GM11168 (cell line): ENCODE measurements around the gene EBLN2.

ENCODE experiments used
- in situ Hi-C: fragments of 300-500 bp; cut with MboI; formaldehyde crosslinking; loops from one replicate; pipeline ENCODE4 v1.12.0; 2022; ENCODE audit warnings: low sequenced_read_pairs; ENCODE audit not compliant: unreplicated experiment

Gene EBLN2

GRCh38 chr3:73096169-73096568 is 34.7 kb downstream of the EBLN2 start:
- in situ Hi-C loops = loop anchor here (5.0 to 25.0 kb wide), 4 partner anchors 406 to 1384 kb away; no protein-coding TSS in a partner anchor

- in situ Hi-C loops = loop anchor here (5.0 to 25.0 kb wide), 4 partner anchors 404 to 1386 kb away; no protein-coding TSS in a partner anchor
Observed at GRCh38 chr3:73098026-73098425, 36.6 kb downstream of the EBLN2 start.

DNA sequence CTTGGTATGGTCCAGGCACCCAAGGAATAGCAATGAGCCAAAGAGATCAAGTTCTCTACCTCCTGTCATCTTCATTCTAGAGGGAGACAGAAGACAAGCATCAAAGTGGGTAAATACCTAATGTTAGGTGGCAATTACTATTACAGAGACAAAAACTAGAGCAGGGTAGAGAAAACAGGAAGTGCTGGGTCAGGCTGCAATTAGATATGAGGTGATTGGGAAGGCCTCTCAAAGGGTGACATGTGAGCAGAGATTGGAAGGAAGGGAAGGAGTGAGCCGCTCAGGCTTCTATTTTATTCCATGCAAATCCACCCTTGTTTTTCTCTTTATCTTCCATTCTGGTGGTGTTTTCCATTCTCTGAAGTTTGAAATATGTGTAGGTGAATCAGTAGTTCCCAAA is 37.4 kb downstream of the EBLN2 start:
- in situ Hi-C loops = loop anchor here (5.0 to 25.0 kb wide), 4 partner anchors 403 to 1387 kb away; no protein-coding TSS in a partner anchor

DNA sequence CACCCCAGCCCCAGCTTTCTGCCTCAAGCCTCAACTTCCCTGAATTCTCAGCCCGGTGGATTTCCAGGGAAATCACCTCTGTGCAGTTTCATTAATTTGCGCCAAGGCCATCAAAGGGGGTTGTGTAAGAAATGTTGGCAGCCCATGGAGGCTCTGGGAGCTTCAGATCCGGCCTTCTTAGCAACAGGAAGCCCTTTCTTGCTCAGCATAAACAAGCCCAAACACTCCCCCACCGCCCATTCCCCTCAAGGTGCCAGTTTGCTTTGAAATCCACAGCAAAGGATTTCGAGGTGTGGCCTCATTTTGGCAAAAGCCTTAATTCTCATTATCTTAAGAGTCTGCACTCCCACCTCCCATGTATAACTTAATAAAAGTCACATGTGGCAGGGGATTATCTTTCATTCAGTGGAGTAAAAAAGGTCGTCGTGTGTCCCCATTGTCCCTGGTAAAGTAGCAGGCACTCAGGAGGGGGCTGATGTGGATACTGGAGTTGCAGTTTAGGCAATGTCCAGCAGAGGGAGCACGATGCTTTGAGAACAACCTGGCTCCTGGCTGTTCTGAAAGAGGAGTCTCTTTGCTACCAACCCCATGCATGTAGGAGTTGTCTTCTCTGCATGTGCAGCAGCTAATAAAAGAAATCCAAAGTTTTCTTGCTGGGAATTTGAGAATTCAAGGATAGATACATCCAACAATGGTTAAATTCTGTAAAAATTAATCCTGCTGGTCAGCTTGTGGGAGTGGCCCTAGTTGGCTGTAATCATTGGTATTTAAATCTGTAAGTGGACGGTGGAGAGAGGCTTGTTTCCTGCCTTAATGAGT is 39.5 kb downstream of the EBLN2 start:
- in situ Hi-C loops = loop anchor here (10.0 kb wide), 1 partner anchor 334 kb away; no protein-coding TSS in a partner anchor

GRCh38 chr3:73101881-73102280 is 40.4 kb downstream of the EBLN2 start:
- in situ Hi-C loops = loop anchor here (10.0 kb wide), 1 partner anchor 333 kb away; no protein-coding TSS in a partner anchor

- in situ Hi-C loops = loop anchor here (10.0 kb wide), 1 partner anchor 328 kb away; no protein-coding TSS in a partner anchor
Observed at GRCh38 chr3:73107215-73107614, 45.8 kb downstream of the EBLN2 start.

DNA sequence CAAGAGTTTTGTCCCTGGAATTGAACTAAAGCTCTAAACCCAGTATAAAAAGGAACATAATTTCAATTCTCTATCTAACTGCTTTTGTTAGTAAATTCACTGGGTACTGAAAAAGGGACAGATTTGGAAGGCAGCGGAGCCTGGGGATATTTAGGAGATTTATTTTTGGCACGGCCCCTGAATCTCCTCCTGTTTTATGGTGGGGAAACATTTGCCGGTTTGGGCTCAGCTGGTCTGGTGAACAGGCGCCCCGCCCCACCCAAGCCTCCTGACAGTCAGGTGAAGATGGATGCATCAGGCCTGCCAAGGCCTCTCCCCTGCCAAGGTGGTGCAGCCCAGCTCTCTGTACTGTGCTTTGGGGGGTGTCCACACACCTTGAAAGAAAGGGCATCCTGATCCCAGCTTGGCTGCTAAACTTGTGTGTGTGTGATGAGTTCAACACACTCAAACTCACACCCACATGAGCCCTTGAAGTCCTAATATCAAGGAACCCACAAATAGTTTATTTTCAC is 46.3 kb downstream of the EBLN2 start:
- in situ Hi-C loops = loop anchor here (10.0 kb wide), 1 partner anchor 327 kb away; no protein-coding TSS in a partner anchor

DNA sequence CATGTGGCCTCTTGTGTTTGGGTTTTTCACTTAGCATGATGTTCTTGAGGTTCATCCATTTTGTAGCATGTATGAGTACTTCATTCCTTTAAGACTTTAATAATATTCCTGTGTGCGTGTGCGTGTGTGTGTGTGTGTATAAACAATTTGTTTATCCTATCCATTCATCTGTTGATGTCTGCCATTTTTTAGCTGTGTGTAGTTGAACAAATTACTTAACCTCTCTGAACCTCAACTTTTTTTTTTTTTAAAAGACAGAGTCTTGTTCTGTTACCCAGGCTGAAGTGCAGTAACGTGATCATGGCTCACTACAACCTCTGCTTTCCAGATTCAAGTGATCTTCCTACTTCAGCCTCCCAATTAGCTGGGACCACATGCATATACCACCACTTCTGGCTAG is 47.3 kb downstream of the EBLN2 start:
- in situ Hi-C loops = loop anchor here (10.0 kb wide), 1 partner anchor 326 kb away; no protein-coding TSS in a partner anchor

DNA sequence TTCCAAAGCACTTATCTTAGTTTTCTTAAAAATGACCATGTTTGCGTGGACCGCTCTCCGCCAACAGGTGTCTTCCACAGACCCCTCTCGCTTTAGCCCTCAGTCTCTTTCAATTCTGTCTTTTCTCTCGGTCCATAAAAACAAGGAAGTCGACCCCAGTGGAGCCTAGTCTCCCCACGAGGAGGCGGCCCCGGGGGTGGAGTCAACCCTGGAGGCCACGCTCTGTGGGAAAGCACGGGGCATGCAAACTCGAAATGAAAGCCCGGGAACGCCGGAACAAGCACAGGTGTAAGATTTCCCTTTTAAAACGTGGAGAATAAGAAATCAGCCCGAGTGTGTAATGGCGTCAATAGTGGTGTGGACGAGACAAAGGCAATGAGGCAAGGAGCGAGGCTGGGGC is 49.1 kb downstream of the EBLN2 start:
- in situ Hi-C loops = no loop called here
